HG02943 (cell line): ENCODE data around the gene DIP2C.
"Not testable (repeated sequence)": the region's sequence is repeated elsewhere in the genome, so short reads cannot be mapped to it uniquely, and the experiment has no call there.

ENCODE experiments used
- ATAC-seq: cut with Tn5 transposase; IDR thresholded peaks from one replicate; pipeline ENCODE4 v1.9.1; 2021; ENCODE audit warnings: mild to moderate bottlenecking, low read depth, moderate library complexity; ENCODE audit not compliant: unreplicated experiment

DIP2C gene

DNA sequence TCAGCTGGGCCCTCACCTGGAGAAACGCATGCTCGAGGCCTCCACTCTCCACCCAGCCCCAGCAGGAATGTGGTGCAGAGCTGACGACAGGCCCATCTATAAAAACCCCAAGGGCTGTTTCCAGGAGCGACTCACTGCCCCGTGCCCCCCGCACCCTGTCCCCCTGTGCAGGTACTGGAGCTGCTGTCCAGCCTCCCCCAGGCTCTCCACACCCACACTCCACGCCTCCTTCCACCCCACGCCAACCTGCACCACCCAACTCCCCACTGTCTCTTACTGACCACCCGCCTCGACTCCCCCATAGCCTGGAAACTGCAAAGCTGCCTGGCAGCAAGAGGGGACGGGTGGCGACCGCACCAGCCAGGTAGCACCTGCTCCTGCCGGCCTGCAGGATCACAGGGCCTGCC, 43.3 kb downstream of the DIP2C start:
- no peak for ATAC-seq

GRCh38 chr10:644943-645334, 44.5 kb downstream of the DIP2C start:
- ATAC-seq = no peak

DNA sequence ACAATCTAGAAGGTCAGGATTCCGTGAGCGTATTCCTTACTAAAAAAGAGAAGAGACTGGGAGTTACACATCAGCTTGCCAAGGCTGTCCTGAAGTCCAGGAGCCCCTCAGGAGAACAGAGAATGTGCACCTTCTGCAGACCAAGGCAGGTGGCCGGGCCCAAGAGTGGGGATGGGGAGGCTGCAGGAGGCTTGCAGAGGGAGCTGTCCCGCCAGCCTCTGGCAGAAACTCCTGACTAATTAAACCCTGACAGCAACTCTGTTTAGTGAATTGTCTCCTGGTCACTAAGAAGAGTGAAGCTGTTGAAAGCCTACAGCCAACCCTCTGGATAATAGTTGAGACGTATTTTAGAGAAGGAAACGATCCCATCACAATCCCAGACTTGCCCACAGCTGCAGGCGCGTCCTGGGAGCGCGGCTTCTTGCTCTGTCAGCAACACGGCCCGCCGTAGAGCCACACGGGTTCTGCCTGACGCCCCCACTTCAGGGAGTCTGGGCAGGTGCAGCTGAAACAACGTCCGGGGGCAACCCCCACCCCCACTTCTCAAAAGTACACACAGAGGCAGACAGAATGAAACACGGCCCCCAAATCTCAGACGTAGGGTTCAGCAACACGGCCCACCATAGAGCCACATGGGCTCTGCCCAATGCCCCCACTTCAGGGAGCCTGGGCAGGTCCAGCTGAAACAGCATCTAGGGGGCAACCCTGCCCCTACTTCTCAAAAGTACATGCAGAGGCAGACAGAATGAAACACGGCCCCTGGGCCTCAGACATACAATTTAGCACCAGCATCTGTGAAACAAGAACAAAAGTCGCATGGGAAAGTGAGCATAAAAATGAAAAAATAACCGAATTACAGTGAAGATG, 45.2 kb downstream of the DIP2C start:
- no peak for ATAC-seq

DNA sequence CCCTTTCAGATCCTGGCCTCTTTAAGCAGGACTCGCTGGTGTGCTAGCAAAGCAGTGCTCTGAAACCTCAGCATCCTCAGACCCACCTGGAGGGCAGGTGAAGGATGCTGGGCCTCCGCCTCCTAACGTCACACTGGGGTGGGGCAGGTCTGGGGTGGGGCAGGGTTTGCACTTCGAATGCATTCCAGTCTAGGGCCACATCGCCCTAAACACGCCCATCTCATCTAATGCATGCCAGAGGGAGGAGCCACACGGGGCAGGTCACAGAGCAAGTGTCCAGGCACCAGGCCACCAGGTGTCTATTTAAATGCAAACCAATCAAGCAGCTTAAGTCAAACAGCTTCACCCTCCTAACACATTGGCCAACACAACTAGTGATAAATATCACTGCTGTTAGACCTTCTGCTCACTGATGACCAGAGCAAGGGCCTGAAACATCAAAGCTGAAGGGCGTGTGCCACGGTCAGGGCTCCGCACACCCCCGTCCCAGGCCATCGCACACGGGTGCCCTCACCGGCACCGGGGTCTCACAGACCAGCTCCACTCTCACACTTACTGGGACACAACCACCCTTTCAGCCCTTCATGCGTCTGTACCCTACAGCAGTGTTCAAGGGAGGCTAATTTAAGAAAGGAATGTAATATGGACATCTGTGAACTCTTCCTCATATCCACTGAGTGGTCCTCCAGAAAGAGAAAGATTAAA, 47.1 kb downstream of the DIP2C start:
- no peak for ATAC-seq

DNA sequence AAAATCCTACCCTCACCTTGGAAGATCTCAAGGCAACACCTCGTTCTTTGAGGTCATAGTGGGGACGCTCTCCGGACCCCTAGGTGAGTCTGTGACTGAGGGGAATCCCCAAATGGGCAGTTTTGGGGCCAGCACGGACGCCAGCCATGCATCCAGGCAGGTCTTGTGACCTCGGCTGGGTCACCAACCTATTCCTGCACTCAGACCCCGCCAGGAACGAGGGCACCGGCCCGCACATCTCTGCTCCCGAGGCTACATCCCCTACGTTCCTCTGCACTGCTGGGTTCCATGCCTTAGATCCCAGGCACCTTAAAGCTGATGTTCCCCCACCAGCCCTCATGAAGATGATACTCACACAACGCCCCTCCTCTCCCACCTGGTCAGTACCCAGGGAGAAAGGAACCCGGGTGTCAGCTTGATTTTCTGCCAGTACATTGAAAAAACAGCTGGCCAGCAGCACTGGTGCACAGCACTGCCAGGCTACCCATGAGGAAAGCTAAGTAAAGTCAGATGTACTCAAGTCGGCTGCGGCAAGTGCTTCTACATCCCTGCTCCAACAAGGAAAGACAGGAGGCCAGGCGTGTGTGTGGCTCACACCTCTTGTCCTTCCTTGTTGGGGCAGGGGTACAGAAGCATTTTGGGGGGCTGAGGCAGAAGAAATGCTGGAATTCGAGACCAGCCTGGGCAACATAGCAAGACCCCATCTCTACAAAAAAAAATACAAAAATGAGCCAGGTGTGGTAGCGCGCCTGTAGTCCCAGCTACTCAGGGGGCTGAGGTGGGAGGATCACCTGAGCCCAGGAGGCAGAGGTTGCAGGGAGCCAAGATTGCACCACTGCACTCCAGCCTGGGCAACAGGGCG, 48.1 kb downstream of the DIP2C start:
- no peak for ATAC-seq

GRCh38 chr10:640673-641045, 48.8 kb downstream of the DIP2C start:
- no peak for ATAC-seq

DNA sequence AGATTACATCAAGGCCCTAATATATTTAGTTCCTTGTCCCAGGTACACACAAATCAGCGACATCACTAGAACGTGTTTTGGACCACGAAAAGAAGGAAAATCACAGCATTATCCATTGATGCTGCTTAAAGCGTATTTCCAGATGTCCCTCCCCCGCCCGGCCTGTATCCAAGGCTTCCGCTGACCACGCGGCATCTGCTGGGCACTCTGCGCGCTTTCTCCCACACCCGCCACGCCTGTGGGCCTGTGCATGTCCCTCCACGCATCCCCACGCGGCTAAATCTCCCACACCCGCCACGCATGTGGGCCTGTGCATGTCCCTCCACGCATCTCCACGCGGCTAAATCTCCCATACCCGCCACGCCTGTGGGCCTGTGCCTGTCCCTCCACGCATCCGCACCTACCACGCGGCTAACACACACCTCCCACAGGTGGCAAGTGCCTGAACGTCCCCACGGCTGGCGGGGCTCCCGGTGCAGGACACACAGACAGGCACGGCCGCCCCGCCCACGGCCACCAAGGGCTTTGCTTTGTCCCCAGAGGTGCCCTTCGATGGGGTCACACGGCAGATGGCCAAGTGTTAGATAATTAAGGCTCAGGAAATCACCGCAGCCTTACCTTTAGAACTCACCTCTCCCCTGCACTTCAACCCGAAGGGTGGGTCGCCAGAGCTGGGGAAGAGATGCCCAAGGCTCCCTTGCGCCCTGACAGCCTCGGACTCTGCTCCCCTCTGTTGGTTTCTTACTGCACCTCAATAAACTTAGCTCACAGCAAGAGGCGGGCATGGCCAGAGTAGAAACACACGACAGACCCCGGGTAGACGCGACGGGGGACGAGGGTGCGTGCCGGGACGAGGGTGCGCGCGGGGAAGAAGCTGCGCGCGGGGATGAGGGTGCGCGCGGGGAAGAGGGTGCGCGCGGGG, 49.5 kb downstream of the DIP2C start:
- ATAC-seq = no peak

GRCh38 chr10:639001-639750, 50.3 kb downstream of the DIP2C start:
- no peak for ATAC-seq

- no peak for ATAC-seq
Measured at GRCh38 chr10:637771-638195, 51.7 kb downstream of the DIP2C start.

DNA sequence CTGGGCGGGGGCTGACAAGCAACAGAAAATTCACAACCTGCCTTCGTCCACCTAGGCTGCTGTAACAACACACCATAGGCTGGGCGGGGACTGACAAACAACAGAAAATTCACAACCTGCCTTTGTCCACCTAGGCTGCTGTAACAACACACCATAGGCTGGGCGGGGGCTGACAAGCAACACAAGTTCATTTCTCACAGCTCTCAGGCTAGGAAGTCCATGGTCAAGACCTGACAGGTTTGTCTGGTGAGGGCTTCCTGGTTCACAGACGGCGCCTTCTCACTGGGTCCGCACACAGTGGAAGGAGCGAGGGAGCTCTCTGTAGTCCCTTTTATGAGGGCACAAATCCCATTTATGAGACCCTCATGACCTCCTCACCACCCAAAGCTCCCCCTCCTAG, 52.2 kb downstream of the DIP2C start:
- ATAC-seq = no peak

DNA sequence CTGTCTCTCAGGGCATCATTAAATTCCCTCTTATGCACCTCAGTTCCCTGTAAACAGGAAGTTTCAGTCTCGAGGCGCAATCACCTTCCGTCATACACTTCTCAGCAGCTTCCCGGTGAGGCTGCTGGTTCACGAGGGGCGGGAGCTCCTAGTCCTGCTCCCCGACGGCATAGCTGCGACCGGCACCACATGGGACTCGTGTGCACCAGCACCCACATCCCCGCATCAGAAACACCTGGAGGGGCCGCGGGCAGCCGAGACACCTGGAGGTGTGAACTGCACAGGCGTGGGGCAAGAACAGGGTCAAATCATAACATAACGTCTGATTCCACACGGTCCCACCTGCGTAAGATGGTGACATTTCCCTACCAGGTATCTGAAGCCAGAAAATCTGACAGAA, 52.7 kb downstream of the DIP2C start:
- ATAC-seq = no peak

GRCh38 chr10:636016-636730, 53.3 kb downstream of the DIP2C start:
- no peak for ATAC-seq

GRCh38 chr10:635088-635861, 54.2 kb downstream of the DIP2C start:
- ATAC-seq = no peak

DNA sequence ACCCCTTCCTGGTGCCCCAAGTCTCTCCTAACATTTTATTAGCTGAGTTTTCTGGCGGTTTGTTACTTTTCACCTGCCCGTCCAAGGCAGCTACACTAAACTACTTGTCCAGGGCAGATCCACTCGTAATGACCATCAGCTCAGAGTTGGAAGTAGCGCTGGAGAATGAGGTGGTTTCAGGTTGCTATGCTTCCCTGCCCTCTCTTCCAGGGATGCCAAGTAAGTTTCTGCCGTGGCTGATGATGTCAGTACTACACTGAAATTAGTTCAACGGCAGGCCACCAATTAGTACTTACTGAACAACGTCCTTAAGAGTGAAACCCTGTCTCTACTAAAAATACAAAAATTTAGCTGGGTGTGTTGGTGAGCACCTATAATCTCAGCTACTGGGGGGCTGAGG, 55.2 kb downstream of the DIP2C start:
- ATAC-seq = no peak

DNA sequence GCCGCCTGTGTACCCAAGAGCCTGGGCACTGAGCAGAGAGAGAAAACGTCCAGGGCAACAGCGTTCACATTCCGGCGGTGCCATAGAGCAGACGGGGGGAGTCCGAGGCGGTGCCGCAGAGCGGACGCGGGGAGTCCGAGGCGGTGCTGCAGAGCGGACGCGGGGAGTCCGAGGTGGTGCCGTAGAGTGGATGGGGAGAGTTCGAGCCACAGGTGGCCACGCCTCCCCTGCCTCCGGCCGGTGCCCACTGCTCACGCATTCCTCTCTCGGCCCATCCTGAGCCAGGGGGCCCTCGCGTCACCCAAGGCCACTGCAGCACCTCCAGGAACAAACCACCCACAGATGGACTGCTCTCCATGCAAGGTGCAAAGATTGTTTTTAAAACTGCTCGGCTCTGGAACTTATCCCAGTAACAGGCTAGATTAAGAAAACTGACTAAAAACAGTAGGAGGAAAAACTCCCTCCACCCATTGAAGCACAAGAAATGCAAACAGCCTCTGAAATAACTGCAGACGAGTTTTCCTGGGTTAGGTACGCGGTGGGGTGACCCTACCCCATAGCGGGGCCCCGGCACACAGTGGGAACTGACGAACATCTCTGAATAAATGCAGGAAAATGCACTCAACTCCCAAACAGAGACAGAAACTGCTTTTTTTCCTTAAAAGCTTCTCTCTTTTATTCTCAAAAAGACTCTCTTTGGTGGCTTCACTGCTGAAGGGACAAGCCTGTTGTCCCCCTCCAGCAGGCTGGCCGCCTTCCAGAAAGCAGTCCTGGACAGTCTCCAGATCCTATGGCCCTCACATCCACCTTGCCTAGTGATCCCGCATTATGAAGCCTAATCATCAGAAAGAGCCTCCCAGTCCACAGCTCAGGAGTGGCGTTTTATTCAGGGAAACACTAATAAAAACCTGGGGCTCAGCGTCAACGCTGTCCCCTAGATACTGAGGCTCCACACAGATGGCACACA, 55.9 kb downstream of the DIP2C start:
- no peak for ATAC-seq

GRCh38 chr10:632807-633177, 56.7 kb downstream of the DIP2C start:
- ATAC-seq = not testable (repeated sequence)
